Activated CD8-positive, alpha-beta T cell treated with anti-CD3 and anti-CD28 coated beads for 36 hours (primary cell): Measurements from ENCODE around the gene PRSS1. TPM values are rescaled to one million over a fixed set of nuclear protein-coding genes. Genes with fewer than 3 reads are reported as not detected.
A peak's percentile ranks its signal among the peaks of the same experiment; 100 is the strongest.

Source experiments
- ATAC-seq: fragments of 200-7000 bp; cut with Tn5 transposase; one replicate; pipeline ENCODE4 v1.10.0; 2021; ENCODE audit warnings: mild to moderate bottlenecking, moderate library complexity
- CTCF ChIA-PET: fragments of 350-600 bp; sonication (Branson Sonifier 250); formaldehyde crosslinking; loops from one replicate; lab custom pipeline; 2021; ENCODE audit warnings: antibody characterized with exemption; lab: Charles Lee
- POLR2A ChIA-PET: fragments of 350-600 bp; sonication (Branson Sonifier 250); formaldehyde crosslinking; loops from one replicate; lab custom pipeline; 2021; ENCODE audit warnings: antibody characterized with exemption; lab: Charles Lee
- DNase-seq: peaks from one replicate; pipeline ENCODE4 v3.0.0-alpha.2; 2020
- H3K27ac Mint-ChIP-seq: one replicate; pipeline ENCODE4 v1.8.0; 2021; ENCODE audit warnings: mild to moderate bottlenecking, mixed read lengths
- H3K27me3 Mint-ChIP-seq: one replicate; pipeline ENCODE4 v1.8.0; 2021; ENCODE audit warnings: mixed read lengths
- H3K36me3 Mint-ChIP-seq: one replicate; pipeline ENCODE4 v1.8.0; 2021; ENCODE audit warnings: low read depth, mixed read lengths
- H3K4me1 Mint-ChIP-seq: one replicate; pipeline ENCODE4 v1.8.0; 2021; ENCODE audit warnings: low read depth, mixed read lengths
- H3K4me3 Mint-ChIP-seq: one replicate; pipeline ENCODE4 v1.8.0; 2021; ENCODE audit warnings: mild to moderate bottlenecking, moderate library complexity, mixed read lengths
- H3K9me3 Mint-ChIP-seq: one replicate; pipeline ENCODE4 v1.8.0; 2021; ENCODE audit warnings: mixed read lengths
- intact Hi-C: fragments of 100-400 bp; cut with micrococcal nuclease; formaldehyde crosslinking; loops from one replicate; pipeline ENCODE4 v1.10.0; 2022
- total RNA-seq, 2 experiments: library from RNA; stranded (reverse); gene quantifications; one replicate each; pipeline ENCODE4 v1.2.3, GENCODE V29; 2021
- TF ChIP-seq, protein P1 (sequence below): fragments of 200-600 bp; IDR thresholded peaks from one replicate; pipeline ENCODE4 v1.8.0; 2022; ENCODE audit warnings: antibody characterized with exemption, mild to moderate bottlenecking

The PRSS1 gene
- total RNA-seq, 2 experiments from 2014 or later: not detected

DNA sequence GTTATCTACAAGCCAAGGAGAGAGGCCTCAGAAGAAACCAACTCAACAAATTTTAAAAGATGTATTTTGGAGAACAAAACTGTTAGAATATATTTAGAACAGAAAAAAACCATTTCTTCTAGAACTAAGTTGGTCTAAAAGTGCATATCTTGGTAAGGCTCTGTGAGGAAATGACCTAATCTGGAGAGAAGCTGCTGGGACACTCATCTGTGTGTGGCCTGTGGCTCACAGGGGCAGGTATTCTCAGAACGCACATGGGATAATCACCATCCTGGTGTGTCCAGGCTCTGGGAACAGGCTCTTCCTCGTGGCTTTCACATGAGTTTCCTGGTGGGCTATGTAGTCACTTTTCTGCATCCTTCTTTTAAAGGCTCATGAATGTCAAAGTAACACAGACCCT lies 38.1 kb upstream of the PRSS1 start:
- ATAC-seq (peak; percentile 55), DNase-seq (peak; percentile 30)
- TF ChIP-seq, protein P1, sequence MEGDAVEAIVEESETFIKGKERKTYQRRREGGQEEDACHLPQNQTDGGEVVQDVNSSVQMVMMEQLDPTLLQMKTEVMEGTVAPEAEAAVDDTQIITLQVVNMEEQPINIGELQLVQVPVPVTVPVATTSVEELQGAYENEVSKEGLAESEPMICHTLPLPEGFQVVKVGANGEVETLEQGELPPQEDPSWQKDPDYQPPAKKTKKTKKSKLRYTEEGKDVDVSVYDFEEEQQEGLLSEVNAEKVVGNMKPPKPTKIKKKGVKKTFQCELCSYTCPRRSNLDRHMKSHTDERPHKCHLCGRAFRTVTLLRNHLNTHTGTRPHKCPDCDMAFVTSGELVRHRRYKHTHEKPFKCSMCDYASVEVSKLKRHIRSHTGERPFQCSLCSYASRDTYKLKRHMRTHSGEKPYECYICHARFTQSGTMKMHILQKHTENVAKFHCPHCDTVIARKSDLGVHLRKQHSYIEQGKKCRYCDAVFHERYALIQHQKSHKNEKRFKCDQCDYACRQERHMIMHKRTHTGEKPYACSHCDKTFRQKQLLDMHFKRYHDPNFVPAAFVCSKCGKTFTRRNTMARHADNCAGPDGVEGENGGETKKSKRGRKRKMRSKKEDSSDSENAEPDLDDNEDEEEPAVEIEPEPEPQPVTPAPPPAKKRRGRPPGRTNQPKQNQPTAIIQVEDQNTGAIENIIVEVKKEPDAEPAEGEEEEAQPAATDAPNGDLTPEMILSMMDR: no peak
- Mint-ChIP-seq H3K4me3 (peak overlapping the region; percentile 82), H3K4me1 (peaks cover 43% of the 10 kb centered on the region), H3K36me3 (no peaks in the 10 kb centered on the region), H3K27me3 (no peaks in the 10 kb centered on the region), H3K9me3 (no peaks in the 10 kb centered on the region), H3K27ac (peak overlapping the region; percentile 90)
- intact Hi-C loops: loop anchor here (2.0 kb wide), 1 partner anchor 98 kb away; no protein-coding TSS in a partner anchor
- CTCF ChIA-PET: interaction anchor here (2.0 to 4.7 kb wide), 2 partner anchors 72 to 99 kb away, joined by 12 to 30 read pairs; no protein-coding TSS in a partner anchor
- POLR2A ChIA-PET: interaction anchor here (1.6 to 1.8 kb wide), 2 partner anchors 41 to 98 kb away, joined by 3 to 8 read pairs; no protein-coding TSS in a partner anchor

DNA sequence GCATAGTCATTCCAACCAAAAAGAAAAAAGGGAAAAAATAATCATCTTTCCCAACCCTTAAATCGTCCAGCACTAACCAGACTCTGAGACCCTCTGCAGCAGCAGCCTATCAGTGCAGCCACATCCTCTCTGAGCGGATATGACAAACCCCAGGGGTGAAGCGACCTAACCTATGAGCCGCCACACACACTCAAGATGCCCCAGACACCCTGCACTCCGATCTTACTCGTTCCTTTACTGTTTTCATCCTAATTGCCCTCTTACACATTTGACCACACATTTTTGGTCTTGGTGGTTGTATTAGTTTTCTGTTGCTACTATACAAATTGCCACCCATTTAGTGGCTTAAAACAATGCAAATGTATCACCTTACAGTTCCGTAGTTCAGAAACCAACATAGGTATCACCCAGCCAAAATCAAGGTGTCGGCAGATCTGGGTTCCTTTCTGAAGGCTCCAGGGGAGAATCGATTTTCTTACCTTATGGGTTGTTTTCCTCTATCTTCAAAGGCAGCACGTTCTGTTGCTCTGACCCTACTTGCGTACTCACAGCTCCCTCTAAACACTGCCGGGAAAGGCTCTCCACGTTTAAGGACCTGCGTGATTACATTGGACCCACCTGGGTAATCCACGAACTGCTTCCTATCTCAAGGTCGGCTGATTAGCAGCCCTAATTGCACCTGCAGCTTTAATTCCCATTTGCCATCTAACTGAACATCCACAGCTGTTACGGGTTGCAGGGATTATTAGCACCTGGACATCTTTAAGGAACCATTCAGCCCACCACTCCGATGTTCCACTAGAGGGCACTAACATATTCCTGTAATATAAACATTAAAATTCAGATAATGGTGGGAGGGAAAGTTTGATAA lies 37.3 kb upstream of the PRSS1 start:
- ChIA-PET CTCF (interaction anchor here (0.7 to 4.7 kb wide), 14 partner anchors 10 to 122 kb away, joined by 3 to 30 read pairs (median 4); no protein-coding TSS in a partner anchor), POLR2A (interaction anchor here (1.6 to 5.6 kb wide), 3 partner anchors 42 to 97 kb away, joined by 3 to 42 read pairs (median 8); no protein-coding TSS in a partner anchor)
- Mint-ChIP-seq H3K27ac (peak overlapping the region; percentile 90), H3K9me3 (no peaks in the 10 kb centered on the region), H3K27me3 (no peaks in the 10 kb centered on the region), H3K4me1 (peaks cover 50% of the 10 kb centered on the region), H3K36me3 (no peaks in the 10 kb centered on the region), H3K4me3 (peak overlapping the region; percentile 82)
- DNase-seq (peak; percentile 62), ATAC-seq (peak; percentile 90)
- intact Hi-C loops: loop anchor here (2.0 kb wide), 2 partner anchors 71 to 97 kb away; no protein-coding TSS in a partner anchor
- TF ChIP-seq, protein P1: peak; percentile 66

DNA sequence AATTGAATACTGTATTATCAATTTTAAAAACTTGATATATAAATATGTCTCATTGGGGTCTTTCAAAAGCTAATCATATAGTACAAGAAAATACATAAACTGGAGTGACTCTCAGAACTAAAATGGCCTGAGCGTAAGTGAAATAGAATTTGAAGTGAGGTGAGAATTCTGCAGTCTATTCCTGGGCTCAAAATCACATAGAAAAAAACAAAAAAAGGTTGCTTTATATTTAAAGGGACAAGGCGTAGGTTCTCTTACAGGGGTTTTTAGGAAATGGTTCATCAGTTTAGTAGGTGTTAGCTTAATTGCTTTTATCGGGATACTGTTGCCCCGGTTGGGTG lies 36.7 kb upstream of the PRSS1 start:
- CTCF ChIA-PET: interaction anchor here (0.7 to 4.7 kb wide), 14 partner anchors 11 to 121 kb away, joined by 3 to 30 read pairs (median 4); no protein-coding TSS in a partner anchor
- POLR2A ChIA-PET: interaction anchor here (1.6 to 5.6 kb wide), 3 partner anchors 43 to 97 kb away, joined by 3 to 42 read pairs (median 8); no protein-coding TSS in a partner anchor
- no peak for ATAC-seq
- H3K4me1 Mint-ChIP-seq: peaks cover 52% of the 10 kb centered on the region
- H3K27ac Mint-ChIP-seq: peak overlapping the region; percentile 39
- H3K4me3 Mint-ChIP-seq: peak overlapping the region; percentile 11
- no peaks in the 10 kb centered on the region for H3K27me3 Mint-ChIP-seq
- DNase-seq: no peak
- no peaks in the 10 kb centered on the region for H3K9me3 Mint-ChIP-seq
- TF ChIP-seq, protein P1: peak; percentile 28
- intact Hi-C loops: loop anchor here (2.0 kb wide), 1 partner anchor 70 kb away; no protein-coding TSS in a partner anchor
- H3K36me3 Mint-ChIP-seq: no peaks in the 10 kb centered on the region

DNA sequence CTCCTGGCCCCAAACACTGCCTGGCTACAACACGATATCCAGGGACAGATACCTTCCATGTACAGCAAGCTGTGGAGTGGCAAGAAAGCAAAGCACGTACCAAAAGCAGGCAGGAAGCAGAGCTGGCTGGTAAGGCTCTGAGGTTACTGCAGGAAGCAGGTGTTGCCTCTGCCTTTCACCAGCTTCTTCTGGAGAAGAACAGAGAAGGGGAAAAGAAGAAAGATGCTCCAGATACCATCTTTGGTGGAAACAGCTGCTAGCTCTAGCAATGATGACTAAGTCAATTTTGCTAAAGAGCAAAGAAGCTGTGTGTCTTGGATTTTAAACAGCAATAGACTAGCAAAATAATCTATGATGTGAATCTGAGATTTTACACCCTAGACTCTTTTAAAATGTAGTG lies 34.9 kb upstream of the PRSS1 start:
- peak overlapping the region; percentile 47 for H3K4me3 Mint-ChIP-seq
- peak overlapping the region; percentile 57 for H3K27ac Mint-ChIP-seq
- DNase-seq (peak; percentile 27), ATAC-seq (no peak)
- no peaks in the 10 kb centered on the region for H3K9me3 Mint-ChIP-seq
- TF ChIP-seq, protein P1: no peak
- H3K27me3 Mint-ChIP-seq: no peaks in the 10 kb centered on the region
- intact Hi-C loops: no loop called here
- CTCF ChIA-PET: interaction anchor here (0.8 to 4.7 kb wide), 9 partner anchors 9 to 111 kb away, joined by 3 to 30 read pairs (median 4); no protein-coding TSS in a partner anchor
- no peaks in the 10 kb centered on the region for H3K36me3 Mint-ChIP-seq
- peaks cover 56% of the 10 kb centered on the region for H3K4me1 Mint-ChIP-seq
- POLR2A ChIA-PET: interaction anchor here (1.3 to 5.6 kb wide), 6 partner anchors 69 to 94 kb away, joined by 3 to 42 read pairs (median 6); no protein-coding TSS in a partner anchor
